ENCODE data around the gene ZNF486.
"Not testable (repeated sequence)": the region's sequence is repeated elsewhere in the genome, so short reads cannot be mapped to it uniquely, and the experiment has no call there.

ZNF486 gene

GRCh38 chr19:20182222-20182785 lies 15.3 kb downstream of the ZNF486 start:
- H3K4me3 ChIP-seq (ENCODE audit: control insufficient read depth, low read depth, low read length), result no peak overlapping the region
- TF ChIP-seq CTCF (IDR thresholded peaks at IDR 0.05; ENCODE audit: control insufficient read depth, insufficient read depth, low read depth, low read length, missing control alignments), result no peak
- no peak for DNase-seq (ENCODE audit: low read depth)

- no peak for DNase-seq (ENCODE audit: low read depth)
- TF ChIP-seq CTCF (IDR thresholded peaks at IDR 0.05; ENCODE audit: control insufficient read depth, insufficient read depth, low read depth, low read length, missing control alignments), result no peak
- no peak overlapping the region for H3K4me3 ChIP-seq (ENCODE audit: control insufficient read depth, low read depth, low read length)
Measured at GRCh38 chr19:20186174-20186573, 19.2 kb downstream of the ZNF486 start.

- no peak for DNase-seq (ENCODE audit: low read depth)
- no peak for TF ChIP-seq CTCF (IDR thresholded peaks at IDR 0.05; ENCODE audit: control insufficient read depth, insufficient read depth, low read depth, low read length, missing control alignments)
- H3K4me3 ChIP-seq (ENCODE audit: control insufficient read depth, low read depth, low read length), result no peak overlapping the region
Measured at GRCh38 chr19:20197747-20198146, 30.7 kb downstream of the ZNF486 start.

- DNase-seq (ENCODE audit: low read depth), result no peak
- no peak overlapping the region for H3K4me3 ChIP-seq (ENCODE audit: control insufficient read depth, low read depth, low read length)
- TF ChIP-seq CTCF (IDR thresholded peaks at IDR 0.05; ENCODE audit: control insufficient read depth, insufficient read depth, low read depth, low read length, missing control alignments), result no peak
Measured at GRCh38 chr19:20209051-20209450, 42.0 kb downstream of the ZNF486 start.

GRCh38 chr19:20214366-20214765 lies 47.4 kb downstream of the ZNF486 start:
- not testable (repeated sequence) for DNase-seq (ENCODE audit: low read depth); H3K4me3 ChIP-seq (ENCODE audit: control insufficient read depth, low read depth, low read length)

GRCh38 chr19:20221605-20222004 lies 54.6 kb downstream of the ZNF486 start:
- not testable (repeated sequence) for H3K4me3 ChIP-seq (ENCODE audit: control insufficient read depth, low read depth, low read length); DNase-seq (ENCODE audit: low read depth)

GRCh38 chr19:20233105-20233504 lies 66.1 kb downstream of the ZNF486 start:
- no peak for TF ChIP-seq CTCF (IDR thresholded peaks at IDR 0.05; ENCODE audit: control insufficient read depth, insufficient read depth, low read depth, low read length, missing control alignments)
- H3K4me3 ChIP-seq (ENCODE audit: control insufficient read depth, low read depth, low read length), result no peak overlapping the region
- no peak for DNase-seq (ENCODE audit: low read depth)

- no peak for TF ChIP-seq CTCF (IDR thresholded peaks at IDR 0.05; ENCODE audit: control insufficient read depth, insufficient read depth, low read depth, low read length, missing control alignments)
- DNase-seq (ENCODE audit: low read depth), result no peak
- H3K4me3 ChIP-seq (ENCODE audit: control insufficient read depth, low read depth, low read length), result no peak overlapping the region
Measured at GRCh38 chr19:20235156-20235555, 68.1 kb downstream of the ZNF486 start.
